HG03520 (cell line): Measurements from ENCODE around the gene PDXDC1.
A peak's percentile ranks its signal among the peaks of the same experiment; 100 is the strongest.
"Not testable (repeated sequence)": the region's sequence is repeated elsewhere in the genome, so short reads cannot be mapped to it uniquely, and the experiment has no call there.

Experiments
- ATAC-seq: cut with Tn5 transposase; IDR thresholded peaks from one replicate; pipeline ENCODE4 v1.9.1; 2021; ENCODE audit warnings: mild to moderate bottlenecking, moderate library complexity; ENCODE audit not compliant: unreplicated experiment

PDXDC1 gene

DNA sequence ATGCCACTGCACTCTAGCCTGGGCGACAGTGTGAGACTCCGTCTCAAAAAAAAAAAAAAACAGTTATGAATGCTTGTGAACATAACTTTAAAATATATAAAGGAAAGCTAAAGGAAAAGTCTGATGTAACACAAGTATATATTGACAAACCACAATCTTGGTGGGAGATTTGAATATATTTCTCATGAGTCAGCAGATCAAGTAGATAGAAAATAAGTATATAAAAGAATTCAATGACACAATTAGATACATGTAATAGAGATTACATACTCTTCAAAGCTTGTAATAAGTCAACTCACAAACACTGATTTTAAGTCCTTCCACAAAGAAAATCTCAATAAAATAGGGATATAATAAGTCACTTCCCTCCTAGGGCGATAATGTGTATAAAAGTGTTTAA, 40.8 kb downstream of the PDXDC1 start:
- not testable (repeated sequence) for ATAC-seq

DNA sequence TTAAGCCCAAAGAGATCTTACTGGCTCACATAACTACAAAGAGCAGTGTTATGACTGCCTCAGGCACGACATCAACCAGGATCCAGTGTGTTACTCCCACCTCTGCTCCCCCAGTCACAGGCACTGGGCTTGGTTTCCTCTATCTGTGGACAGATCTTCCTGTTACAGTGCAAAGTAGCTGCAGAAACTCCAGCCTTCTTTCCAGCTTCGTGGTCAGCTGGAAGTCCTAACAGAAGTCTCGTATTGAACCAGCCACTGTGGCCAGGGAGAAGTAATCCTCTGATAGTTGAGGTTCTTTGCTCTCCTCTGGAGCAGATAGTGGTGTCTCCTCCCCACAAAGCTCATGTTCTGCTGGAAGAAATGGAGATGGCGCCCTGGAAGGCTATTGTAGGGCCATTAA, 41.5 kb downstream of the PDXDC1 start:
- not testable (repeated sequence) for ATAC-seq

DNA sequence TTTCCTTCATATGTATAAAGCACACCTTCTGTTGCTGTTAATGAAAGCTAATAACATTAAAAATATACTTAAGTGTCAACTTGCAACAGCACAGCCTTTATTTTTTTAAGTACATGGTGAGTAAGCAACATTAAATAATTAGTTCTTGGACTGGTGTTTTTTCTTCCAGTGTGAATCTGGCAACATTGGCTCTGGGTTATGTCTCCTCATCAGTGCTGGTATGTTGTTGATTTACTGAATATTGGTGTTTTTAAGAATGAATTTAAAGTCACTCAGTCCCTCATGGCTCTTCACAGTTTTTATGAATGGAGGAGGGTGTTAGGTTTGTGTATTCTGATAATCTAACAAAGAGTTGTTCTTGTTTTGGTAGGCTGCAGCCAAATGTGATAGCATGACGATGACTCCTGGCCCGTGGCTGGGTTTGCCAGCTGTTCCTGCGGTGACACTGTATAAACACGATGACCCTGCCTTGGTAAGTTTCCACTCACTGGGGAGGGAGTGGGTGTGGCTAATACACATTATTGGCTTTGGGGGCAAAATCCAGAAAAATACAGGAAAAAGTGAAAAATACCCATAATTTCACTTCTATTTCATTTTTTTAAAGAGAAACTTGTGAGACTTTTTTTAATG, 42.2 kb downstream of the PDXDC1 start:
- ATAC-seq = not testable (repeated sequence)

DNA sequence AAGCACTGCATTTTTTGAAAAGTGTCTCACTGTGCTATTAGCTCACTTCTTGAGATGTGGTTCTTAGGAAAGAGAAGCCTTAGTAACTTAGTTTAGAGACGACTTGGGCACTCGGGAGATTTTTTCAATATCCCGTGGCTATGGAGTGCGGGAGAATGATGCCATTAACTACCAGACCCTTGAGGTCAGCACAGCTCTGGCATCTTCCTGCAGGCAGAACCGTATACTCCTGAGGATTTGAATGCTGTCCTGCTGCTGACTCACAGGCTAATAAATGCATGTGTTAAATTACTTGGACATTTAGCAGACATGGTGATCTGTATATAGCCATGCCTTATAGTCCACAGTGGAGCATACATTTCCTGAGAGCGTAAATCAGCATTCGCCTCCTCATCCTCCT, 46.6 kb downstream of the PDXDC1 start:
- ATAC-seq = not testable (repeated sequence)

DNA sequence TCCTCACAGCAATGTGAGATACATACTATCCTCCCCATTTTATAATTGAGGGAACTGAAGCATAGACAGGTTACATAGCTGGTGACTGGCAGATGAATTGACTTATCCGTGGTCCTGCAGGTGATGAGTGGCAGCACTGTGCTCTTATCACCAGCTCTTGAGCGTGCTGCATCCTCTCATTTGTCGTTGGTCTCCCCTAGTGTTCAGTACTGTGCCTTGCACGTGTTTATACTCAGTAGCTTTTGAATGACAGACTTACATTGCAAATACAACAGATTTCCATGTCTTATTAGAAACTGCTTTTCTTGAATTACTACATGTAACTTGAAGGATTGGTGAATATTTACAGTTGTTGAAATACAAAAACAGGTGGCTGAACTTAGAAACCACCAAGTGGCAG, 47.4 kb downstream of the PDXDC1 start:
- ATAC-seq = peak; percentile 94

DNA sequence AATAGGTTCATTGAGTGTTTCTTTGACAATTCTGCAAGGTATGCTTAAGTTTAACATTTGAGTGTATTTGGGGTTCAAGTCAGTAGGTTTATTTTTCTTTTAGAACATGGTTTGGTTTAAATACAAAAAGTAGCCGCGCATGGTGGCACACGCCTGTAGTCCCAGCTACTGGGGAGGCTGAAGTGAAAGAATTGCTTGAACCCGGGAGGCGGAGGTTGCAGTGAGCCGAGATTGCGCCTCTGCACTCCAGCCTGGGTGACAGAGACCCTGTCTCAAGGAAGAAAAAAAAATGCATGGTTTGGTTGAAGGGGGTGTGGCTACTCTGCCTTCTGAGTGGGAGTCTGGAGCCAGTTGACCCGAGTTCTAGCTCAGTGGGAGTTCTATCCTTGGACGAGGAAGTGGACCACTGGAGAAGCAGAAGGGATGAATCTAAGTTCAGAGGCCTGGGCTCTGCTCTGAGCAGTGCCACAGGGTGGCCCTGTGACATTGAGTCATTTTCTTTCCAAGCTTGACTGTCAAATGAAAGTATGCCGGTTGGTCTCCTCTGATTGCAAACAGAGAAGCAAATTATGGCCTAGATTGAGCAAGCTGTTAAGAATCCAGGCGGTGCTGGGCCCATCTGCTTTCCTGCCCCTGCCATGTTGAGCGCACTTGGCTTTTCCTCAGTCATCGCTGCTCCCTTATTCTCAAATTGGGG, 48.7 kb downstream of the PDXDC1 start:
- ATAC-seq = not testable (repeated sequence)

DNA sequence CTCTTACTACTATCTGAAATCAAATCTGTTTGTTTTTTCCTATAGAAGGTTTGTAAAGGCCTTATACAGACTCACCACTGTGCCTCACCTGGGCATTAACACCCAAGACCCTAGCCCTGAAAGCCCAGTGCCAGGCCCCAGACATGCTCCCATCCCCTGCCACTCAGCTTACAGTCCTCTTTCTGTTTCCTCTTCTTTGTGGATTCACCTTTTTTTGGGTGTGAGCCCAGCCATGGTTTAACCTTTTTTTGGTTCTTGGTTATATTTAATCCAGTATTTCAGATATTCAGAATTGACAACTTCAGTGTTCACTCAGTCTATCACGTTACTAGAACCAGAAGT, 50.0 kb downstream of the PDXDC1 start:
- ATAC-seq = not testable (repeated sequence)

DNA sequence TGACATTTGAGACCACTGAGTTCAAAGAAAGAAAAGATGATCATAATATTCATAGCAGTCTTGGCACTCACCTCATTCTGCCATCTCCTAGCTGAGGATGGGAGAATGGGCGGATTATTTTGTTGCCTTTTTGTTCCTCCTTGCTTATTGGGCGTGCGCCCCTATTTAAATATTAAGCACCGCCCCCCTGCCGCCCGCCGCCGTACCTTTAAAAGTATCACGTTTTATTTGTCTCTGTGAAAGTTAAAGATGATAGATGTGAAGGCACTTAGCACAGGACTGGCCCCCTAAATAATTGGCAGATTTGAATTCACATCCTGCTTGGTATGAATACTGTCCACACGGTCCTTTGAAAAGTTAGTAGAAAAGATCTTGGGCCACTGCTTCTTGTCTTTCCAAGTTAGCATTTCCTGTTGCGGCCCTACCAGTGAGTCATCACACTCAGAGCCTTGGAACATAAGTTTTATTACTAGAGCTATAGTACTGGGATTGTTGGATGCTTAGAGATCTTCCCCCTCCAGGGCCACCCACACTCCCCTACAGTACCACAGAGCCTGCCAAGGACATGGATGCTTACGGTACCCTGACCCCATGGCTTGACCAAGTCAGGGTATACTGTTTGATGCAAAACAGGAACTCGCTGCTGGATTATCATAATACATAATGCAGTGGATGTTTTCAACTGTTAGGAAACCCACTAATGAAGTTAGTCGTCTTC, 50.6 kb downstream of the PDXDC1 start:
- not testable (repeated sequence) for ATAC-seq

DNA sequence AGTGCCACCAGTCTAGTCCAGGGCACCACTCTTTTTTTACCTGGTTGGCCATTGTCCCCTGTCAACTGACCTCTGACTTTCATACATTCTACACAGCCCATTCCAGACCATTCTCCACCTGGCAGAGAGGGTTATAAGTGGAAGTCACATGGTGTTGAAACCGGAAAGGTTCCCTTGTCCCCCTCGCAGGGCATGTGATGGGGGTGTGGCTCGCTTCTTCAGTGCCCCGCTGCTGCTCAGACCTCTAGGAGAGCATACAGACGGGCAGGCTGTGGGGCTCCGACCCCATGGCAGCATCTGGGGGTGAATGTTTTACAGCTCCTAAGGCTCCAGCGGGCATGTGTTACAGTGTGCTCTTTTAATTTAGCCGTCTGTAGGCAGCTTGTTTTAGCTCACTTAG, 52.2 kb downstream of the PDXDC1 start:
- ATAC-seq = not testable (repeated sequence)

DNA sequence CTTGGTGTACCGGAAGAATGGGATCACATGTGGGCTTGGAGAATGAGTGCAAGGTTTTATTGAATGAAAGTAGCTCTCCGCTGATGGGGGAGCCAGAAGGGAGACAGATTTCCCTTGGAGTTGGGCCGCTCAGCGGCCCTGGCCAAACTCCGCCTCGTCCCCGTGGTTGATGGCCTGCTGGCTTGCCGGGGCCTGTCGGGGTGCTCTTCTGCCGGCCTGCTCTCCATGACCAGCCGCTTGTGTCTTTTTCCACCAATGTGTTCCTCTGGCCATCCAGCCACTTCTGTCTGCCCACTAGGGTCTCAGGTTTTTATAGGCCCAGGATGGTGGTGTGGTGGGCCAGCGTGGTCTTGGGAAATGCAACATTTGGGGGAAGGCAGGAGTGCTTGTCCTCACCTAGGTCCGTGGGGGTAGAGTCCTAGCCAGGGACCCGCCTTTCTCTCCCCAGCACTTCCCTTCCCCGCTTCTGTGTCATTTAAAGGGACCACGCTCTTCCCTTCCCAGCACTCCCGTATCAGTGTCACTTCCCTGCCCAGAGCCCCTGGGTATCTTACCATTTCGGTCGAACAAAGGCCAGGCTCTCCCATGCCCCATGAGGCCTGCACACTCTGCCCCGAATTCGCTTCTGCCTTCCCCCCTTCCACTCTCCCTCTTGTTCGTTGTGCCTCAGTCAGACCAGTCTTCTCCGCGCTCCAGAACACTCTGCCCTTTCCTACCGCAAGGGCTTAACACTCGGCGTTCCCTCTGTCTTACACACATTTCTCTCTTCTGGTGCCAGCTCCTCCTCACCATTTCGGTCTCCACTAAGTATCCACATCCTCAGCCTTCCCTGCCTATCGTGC, 52.9 kb downstream of the PDXDC1 start:
- ATAC-seq = not testable (repeated sequence)

DNA sequence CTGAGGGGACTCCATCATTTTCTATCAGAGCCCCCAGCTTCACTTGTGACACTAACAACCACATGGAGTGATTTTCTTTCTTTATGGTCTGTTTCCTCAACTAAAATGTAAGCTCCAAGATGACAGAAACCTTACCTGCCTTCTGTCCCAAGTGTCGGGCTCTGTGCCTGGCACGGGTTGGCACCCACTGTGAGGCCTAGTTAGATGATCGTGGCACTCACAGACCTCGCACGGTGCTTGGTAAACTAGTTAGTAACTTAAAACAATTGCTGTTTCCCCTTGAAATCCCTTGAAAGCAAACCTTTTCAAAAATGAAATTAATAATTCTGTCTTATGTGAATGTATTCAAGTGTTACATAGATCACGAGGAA, 53.5 kb downstream of the PDXDC1 start:
- not testable (repeated sequence) for ATAC-seq

DNA sequence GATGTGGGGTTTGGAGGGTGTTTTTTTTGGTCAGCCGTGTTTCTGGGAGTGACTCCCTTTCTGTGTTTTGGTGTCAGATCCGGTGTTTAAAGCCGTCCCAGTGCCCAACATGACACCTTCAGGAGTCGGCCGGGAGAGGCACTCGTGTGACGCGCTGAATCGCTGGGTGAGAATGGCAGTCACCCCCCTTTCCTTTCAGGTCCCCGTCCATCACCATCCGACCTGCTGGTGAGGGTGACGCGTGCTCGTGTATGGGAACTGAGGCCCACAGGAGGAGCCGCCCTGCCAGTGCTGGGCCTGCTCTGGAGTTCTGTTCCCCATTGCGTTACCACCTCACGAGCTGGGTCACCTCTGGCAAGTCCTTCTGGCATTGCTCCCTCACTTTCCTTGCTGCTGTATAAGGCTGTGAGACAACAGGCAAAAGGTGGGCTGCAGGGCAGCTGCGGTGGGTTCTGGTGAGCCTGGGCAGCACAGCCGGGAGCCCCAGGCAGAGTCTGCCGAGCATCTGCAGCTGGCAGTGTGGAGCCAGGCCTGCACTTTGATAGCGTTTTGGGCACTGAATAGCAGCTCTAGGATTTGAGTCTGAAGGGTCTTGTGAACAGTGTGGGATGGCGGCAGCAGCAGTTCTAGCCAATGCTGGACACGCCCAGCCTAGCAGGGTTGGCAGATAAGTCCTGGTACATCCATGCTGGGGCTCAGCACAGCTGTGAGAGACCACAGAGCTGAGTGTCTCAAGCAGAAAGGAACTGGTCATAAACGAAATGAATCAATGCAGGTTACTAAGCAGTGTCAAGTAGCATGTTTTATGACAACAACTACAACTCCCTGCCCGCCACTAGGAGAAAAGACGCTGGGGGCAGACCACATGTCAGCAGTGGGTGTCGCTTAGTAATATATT, 54.2 kb downstream of the PDXDC1 start:
- ATAC-seq = not testable (repeated sequence)

DNA sequence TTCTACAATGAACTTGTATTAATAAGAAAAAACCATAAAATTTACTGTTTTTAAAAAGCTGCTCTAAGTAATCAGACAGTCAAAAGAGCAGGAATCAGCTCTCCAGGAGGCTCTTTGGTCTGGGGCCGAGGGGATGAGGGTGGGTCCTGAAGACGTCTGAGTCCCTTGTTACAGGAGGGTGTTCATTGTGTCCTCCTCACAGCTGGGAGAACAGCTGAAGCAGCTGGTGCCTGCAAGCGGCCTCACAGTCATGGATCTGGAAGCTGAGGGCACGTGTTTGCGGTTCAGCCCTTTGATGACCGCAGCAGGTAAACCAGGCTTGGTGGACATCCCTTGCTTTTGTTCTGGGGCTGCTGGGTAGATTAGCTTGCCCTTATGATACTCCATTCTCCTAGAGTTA, 54.9 kb downstream of the PDXDC1 start:
- not testable (repeated sequence) for ATAC-seq

DNA sequence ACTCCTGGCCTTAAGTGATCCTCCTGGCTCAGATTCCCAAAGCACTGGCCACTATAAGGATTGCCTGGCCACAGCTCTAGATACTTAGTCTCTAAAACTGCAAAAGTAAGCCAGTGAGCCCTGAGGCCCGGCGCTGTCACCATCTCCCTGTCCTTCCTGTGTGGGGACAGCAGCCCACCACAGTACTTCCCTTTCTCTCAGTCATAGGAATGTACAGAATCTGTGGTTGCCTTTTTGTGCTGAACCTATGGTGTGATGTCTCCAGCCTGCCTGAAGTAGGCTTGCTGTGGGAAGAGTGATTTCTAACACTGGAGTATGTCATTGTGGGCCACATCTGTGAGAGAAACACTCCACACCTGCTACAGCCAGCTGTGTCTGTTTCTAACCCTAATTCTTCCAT, 56.4 kb downstream of the PDXDC1 start:
- no peak for ATAC-seq

DNA sequence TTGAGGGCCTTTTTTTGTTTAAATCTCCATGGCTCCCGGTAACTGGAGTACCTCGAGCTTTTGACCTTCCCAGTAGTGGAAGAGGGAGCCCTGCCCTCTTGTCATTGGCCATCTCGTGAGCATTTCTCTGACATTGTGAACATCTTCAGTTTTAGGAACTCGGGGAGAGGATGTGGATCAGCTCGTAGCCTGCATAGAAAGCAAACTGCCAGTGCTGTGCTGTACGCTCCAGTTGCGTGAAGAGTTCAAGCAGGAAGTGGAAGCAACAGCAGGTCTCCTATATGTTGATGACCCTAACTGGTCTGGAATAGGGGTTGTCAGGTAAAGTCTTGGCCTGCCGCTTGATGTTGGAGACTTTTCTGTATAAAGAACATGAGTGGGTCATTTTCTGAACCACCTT, 56.8 kb downstream of the PDXDC1 start:
- ATAC-seq = no peak

DNA sequence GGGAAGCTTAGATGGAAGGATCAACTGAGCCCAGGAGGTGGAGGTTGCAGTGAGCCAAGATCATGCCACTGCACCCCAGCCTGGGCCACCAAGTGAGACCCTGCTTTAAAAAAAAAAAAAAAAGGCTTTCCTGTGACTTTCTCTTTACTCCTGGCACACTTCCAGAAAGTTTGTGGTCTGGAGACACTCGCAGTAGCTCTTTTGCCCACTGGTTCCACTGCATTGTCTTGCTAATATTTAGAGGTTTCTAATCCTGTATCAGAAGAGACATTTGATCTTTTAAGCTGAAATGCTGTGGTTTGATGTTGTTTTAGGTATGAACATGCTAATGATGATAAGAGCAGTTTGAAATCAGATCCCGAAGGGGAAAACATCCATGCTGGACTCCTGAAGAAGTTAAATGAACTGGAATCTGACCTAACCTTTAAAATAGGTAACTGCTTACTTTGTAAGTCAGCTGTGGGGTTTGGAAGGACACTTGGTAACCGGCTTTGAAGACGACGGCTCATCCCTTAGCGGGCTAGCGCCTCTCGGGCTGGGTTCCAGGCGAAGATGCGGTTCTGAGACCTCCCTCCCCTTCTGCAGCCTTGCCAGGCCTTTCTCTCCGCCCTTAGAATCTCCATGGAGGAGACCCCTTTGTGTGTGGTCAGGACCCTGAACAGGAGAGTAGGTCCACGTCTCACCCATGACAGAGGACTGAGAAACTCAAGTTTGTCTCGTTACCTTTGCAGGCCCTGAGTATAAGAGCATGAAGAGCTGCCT, 57.9 kb downstream of the PDXDC1 start:
- no peak for ATAC-seq

DNA sequence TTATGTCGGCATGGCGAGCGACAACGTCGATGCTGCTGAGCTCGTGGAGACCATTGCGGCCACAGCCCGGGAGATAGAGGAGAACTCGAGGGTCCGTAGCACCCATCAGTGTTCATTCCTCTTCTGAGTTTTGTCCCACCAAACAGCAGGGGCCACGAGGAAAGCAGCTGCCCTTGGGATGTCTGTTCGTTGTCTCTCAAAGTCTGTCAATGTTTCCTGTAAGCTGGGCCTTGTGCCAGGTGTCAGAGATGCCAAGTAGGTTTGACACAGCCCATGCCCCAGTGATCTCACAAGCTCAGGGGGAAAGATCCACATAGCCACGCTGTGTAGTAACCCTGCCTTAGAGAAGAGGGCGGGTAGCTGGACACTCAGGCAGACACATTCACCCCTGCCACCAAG, 58.5 kb downstream of the PDXDC1 start:
- ATAC-seq = no peak

DNA sequence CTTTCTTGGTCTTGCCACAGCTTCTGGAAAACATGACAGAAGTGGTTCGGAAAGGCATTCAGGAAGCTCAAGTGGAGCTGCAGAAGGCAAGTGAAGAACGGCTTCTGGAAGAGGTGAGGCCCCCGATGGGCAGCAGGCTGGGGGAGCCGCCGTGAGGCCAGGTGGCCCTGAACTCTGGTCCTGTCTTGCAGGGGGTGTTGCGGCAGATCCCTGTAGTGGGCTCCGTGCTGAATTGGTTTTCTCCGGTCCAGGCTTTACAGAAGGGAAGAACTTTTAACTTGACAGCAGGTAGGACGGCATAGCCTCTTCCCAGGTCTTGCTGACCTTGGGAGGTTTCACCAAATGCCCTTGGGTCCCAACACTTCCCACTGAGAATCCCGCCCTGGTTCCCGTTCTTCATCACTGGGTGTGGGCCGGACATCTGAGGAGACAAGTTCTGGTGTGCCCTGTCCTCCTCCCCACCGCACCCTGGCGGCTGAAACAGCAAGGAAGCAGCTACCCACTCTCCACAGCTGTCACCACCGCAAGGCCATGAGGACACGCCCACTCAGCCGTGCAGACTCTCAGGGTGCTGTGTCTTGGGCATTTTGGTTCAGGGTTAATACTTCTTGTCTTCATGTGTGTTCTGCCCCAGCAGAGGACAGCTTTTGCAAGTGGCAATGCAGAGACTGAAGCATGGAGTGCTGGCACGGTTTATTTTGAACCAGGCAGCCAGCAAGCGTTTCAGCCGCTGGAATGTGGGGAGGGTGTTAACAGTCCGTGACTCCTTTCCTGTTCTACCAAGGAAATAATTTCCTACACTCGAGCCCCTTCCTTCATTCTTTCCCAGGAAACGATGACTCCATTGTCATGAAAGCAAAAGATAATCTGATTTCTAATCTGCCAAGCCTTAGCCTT, 59.7 kb downstream of the PDXDC1 start:
- no peak for ATAC-seq
